ENCODE data around the gene CDH4. TPM values are rescaled to one million over a fixed set of nuclear protein-coding genes. Genes with fewer than 3 reads are reported as not detected.

Gene CDH4
- total RNA-seq, 1 donor from 2014 or later: 0.17 TPM

GRCh38 chr20:61799394-61799923 lies 547.4 kb downstream of the CDH4 start:
- DNase-seq: no peak

GRCh38 chr20:61799928-61800327 lies 547.9 kb downstream of the CDH4 start:
- no peak for DNase-seq

- no peak for DNase-seq
Observed at GRCh38 chr20:61800359-61801064, 548.5 kb downstream of the CDH4 start.

GRCh38 chr20:61801065-61801360 lies 549.0 kb downstream of the CDH4 start:
- no peak for DNase-seq

- no peak for DNase-seq
Observed at GRCh38 chr20:61801428-61801827, 549.4 kb downstream of the CDH4 start.

- DNase-seq: no peak
Observed at GRCh38 chr20:61801857-61802442, 549.9 kb downstream of the CDH4 start.

GRCh38 chr20:61802721-61803311 lies 550.8 kb downstream of the CDH4 start:
- no peak for DNase-seq

GRCh38 chr20:61803416-61803914 lies 551.4 kb downstream of the CDH4 start:
- no peak for DNase-seq

- no peak for DNase-seq
Observed at GRCh38 chr20:61803915-61804751, 552.1 kb downstream of the CDH4 start.

- no peak for DNase-seq
Observed at GRCh38 chr20:61804752-61805295, 552.8 kb downstream of the CDH4 start.

GRCh38 chr20:61805365-61805764 lies 553.3 kb downstream of the CDH4 start:
- no peak for DNase-seq

GRCh38 chr20:61805781-61806180 lies 553.7 kb downstream of the CDH4 start:
- no peak for DNase-seq

- DNase-seq: no peak
Observed at GRCh38 chr20:61806314-61806713, 554.3 kb downstream of the CDH4 start.

GRCh38 chr20:61806995-61807394 lies 554.9 kb downstream of the CDH4 start:
- no peak for DNase-seq

- DNase-seq: no peak
Observed at GRCh38 chr20:61807471-61808160, 555.6 kb downstream of the CDH4 start.

GRCh38 chr20:61808447-61808846 lies 556.4 kb downstream of the CDH4 start:
- DNase-seq: no peak

GRCh38 chr20:61809006-61809770 lies 557.1 kb downstream of the CDH4 start:
- no peak for DNase-seq

GRCh38 chr20:61810066-61810737 lies 558.1 kb downstream of the CDH4 start:
- no peak for DNase-seq

- DNase-seq: no peak
Observed at GRCh38 chr20:61810738-61811135, 558.7 kb downstream of the CDH4 start.

- no peak for DNase-seq
Observed at GRCh38 chr20:61811166-61811565, 559.1 kb downstream of the CDH4 start.

Data from dermis blood vessel endothelial cell (primary cell).